Immature natural killer cell (primary cell): ENCODE data around the gene BOD1L1. TPM values are rescaled to one million over a fixed set of nuclear protein-coding genes. Genes with fewer than 3 reads are reported as not detected.

ENCODE experiments used
- DNase-seq, 3 donors: peaks; one replicate each; pipeline ENCODE4 v3.0.0; 2022; ENCODE audit warnings: mixed read lengths in 1 of 3
- H3K27ac Mint-ChIP-seq, 6 donors: one replicate each; pipeline ENCODE4 v1.8.0; 2020; ENCODE audit warnings: mixed read lengths in 6 of 6, mild to moderate bottlenecking in 5 of 6, inconsistent platforms in 4 of 6, moderate library complexity in 3 of 6
- H3K27me3 Mint-ChIP-seq, 3 donors: one replicate each; pipeline ENCODE4 v1.8.0; 2020 to 2021; ENCODE audit warnings: low read depth in 3 of 3, mild to moderate bottlenecking in 3 of 3, mixed read lengths in 3 of 3, moderate library complexity in 3 of 3, inconsistent platforms in 1 of 3
- H3K36me3 Mint-ChIP-seq, 3 donors: one replicate each; pipeline ENCODE4 v1.8.0; 2020; ENCODE audit warnings: mixed read lengths in 3 of 3, inconsistent platforms in 2 of 3, mild to moderate bottlenecking in 2 of 3
- H3K4me1 Mint-ChIP-seq, 2 donors: one replicate each; pipeline ENCODE4 v1.8.0; 2020; ENCODE audit warnings: inconsistent platforms in 2 of 2, mild to moderate bottlenecking in 2 of 2, mixed read lengths in 2 of 2, moderate library complexity in 1 of 2
- H3K4me3 Mint-ChIP-seq, 5 donors: one replicate each; pipeline ENCODE4 v1.8.0; 2020; ENCODE audit warnings: mild to moderate bottlenecking in 5 of 5, mixed read lengths in 5 of 5, inconsistent platforms in 3 of 5, moderate library complexity in 3 of 5
- H3K9me3 Mint-ChIP-seq, 6 donors: one replicate each; pipeline ENCODE4 v1.8.0; 2020; ENCODE audit warnings: mild to moderate bottlenecking in 6 of 6, mixed read lengths in 6 of 6, inconsistent platforms in 4 of 6, moderate library complexity in 3 of 6
- polyA plus RNA-seq, 3 donors: library from polyadenylated mRNA; unstranded; fragments of 300-500 nt; fragmentation: Illumina TruSeq; gene quantifications; one replicate each; pipeline ENCODE4 v1.2.3, GENCODE V29; 2021

BOD1L1 gene
- polyA plus RNA-seq, 3 donors from 2014 or later: 0.63 to 6.3 (median 1.9) TPM

GRCh38 chr4:13611283-13611842 is 16.2 kb downstream of the BOD1L1 start:
- DNase-seq: no peak

GRCh38 chr4:13605330-13605729 is 22.2 kb downstream of the BOD1L1 start:
- Mint-ChIP-seq H3K27me3 (peaks cover 0 to 6% (median 0%) of the 10 kb centered on the region in 3 donors), H3K36me3 (peaks cover 54 to 75% (median 66%) of the 10 kb centered on the region in 3 donors), H3K27ac (no peak overlapping the region), H3K4me1 (peaks cover 0 to 4% of the 10 kb centered on the region in 2 donors), H3K4me3 (no peak overlapping the region), H3K9me3 (no peaks in the 10 kb centered on the region)
- no peak for DNase-seq

More at GRCh38 chr4:13611283-13611842, 16.2 kb downstream of the BOD1L1 start:
- no peak overlapping the region for H3K27ac Mint-ChIP-seq
- H3K27me3 Mint-ChIP-seq: peaks cover 0 to 2% (median 0%) of the 10 kb centered on the region in 3 donors
- peaks cover 43 to 69% (median 52%) of the 10 kb centered on the region in 3 donors for H3K36me3 Mint-ChIP-seq
- H3K4me1 Mint-ChIP-seq: peaks cover 24% of the 10 kb centered on the region in 2 donors
- H3K9me3 Mint-ChIP-seq: no peaks in the 10 kb centered on the region
- H3K4me3 Mint-ChIP-seq: no peak overlapping the region

GRCh38 chr4:13601848-13602247 is 25.7 kb downstream of the BOD1L1 start:
- Mint-ChIP-seq H3K4me3 (no peak overlapping the region), H3K27me3 (peaks cover 0 to 3% (median 0%) of the 10 kb centered on the region in 3 donors), H3K36me3 (peaks cover 41 to 62% (median 51%) of the 10 kb centered on the region in 3 donors), H3K27ac (peak overlapping the region in 1 of 6 donors; percentile 60), H3K9me3 (no peaks in the 10 kb centered on the region), H3K4me1 (peaks cover 0 to 4% of the 10 kb centered on the region in 2 donors)
- DNase-seq: no peak

GRCh38 chr4:13601048-13601447 is 26.5 kb downstream of the BOD1L1 start:
- no peak overlapping the region for H3K4me3 Mint-ChIP-seq
- peaks cover 0 to 3% (median 0%) of the 10 kb centered on the region in 3 donors for H3K27me3 Mint-ChIP-seq
- H3K4me1 Mint-ChIP-seq: peaks cover 0 to 4% of the 10 kb centered on the region in 2 donors
- H3K27ac Mint-ChIP-seq: peak overlapping the region in 1 of 6 donors; percentile 55
- H3K9me3 Mint-ChIP-seq: no peaks in the 10 kb centered on the region
- H3K36me3 Mint-ChIP-seq: peaks cover 46 to 64% (median 48%) of the 10 kb centered on the region in 3 donors
- no peak for DNase-seq

GRCh38 chr4:13599159-13599558 is 28.4 kb downstream of the BOD1L1 start:
- no peak for DNase-seq
- Mint-ChIP-seq H3K27me3 (peaks cover 0 to 3% (median 0%) of the 10 kb centered on the region in 3 donors), H3K9me3 (no peaks in the 10 kb centered on the region), H3K27ac (no peak overlapping the region), H3K4me3 (no peak overlapping the region), H3K36me3 (peaks cover 43 to 67% (median 44%) of the 10 kb centered on the region in 3 donors), H3K4me1 (peaks cover 0 to 4% of the 10 kb centered on the region in 2 donors)

GRCh38 chr4:13597604-13598003 is 29.9 kb downstream of the BOD1L1 start:
- Mint-ChIP-seq H3K27me3 (peaks cover 0 to 3% (median 0%) of the 10 kb centered on the region in 3 donors), H3K27ac (no peak overlapping the region), H3K4me1 (peaks cover 0 to 4% of the 10 kb centered on the region in 2 donors), H3K9me3 (no peaks in the 10 kb centered on the region), H3K4me3 (no peak overlapping the region), H3K36me3 (peaks cover 32 to 60% (median 37%) of the 10 kb centered on the region in 3 donors)
- no peak for DNase-seq

- H3K4me1 Mint-ChIP-seq: peaks cover 0 to 4% of the 10 kb centered on the region in 2 donors
- peaks cover 30 to 56% (median 35%) of the 10 kb centered on the region in 3 donors for H3K36me3 Mint-ChIP-seq
- H3K27me3 Mint-ChIP-seq: peaks cover 0 to 3% (median 0%) of the 10 kb centered on the region in 3 donors
- DNase-seq: no peak
- H3K27ac Mint-ChIP-seq: no peak overlapping the region
- H3K4me3 Mint-ChIP-seq: no peak overlapping the region
- H3K9me3 Mint-ChIP-seq: no peaks in the 10 kb centered on the region
Measured at GRCh38 chr4:13597141-13597540, 30.4 kb downstream of the BOD1L1 start.

- no peak for DNase-seq
- Mint-ChIP-seq H3K9me3 (no peaks in the 10 kb centered on the region), H3K27me3 (no peaks in the 10 kb centered on the region), H3K36me3 (peaks cover 32 to 56% (median 34%) of the 10 kb centered on the region in 3 donors), H3K4me1 (no peaks in the 10 kb centered on the region), H3K27ac (no peak overlapping the region), H3K4me3 (no peak overlapping the region)
Measured at GRCh38 chr4:13592220-13592619, 35.3 kb downstream of the BOD1L1 start.

GRCh38 chr4:13590766-13591165 is 36.8 kb downstream of the BOD1L1 start:
- no peaks in the 10 kb centered on the region for H3K9me3 Mint-ChIP-seq

GRCh38 chr4:13588954-13589353 is 38.6 kb downstream of the BOD1L1 start:
- peaks cover 6 to 8% of the 10 kb centered on the region in 2 donors for H3K4me1 Mint-ChIP-seq
- peaks cover 0 to 2% (median 0%) of the 10 kb centered on the region in 3 donors for H3K27me3 Mint-ChIP-seq
- H3K27ac Mint-ChIP-seq: peak overlapping the region in 1 of 6 donors; percentile 34
- DNase-seq: no peak
- H3K4me3 Mint-ChIP-seq: no peak overlapping the region
- peaks cover 43 to 56% (median 48%) of the 10 kb centered on the region in 3 donors for H3K36me3 Mint-ChIP-seq
- no peaks in the 10 kb centered on the region for H3K9me3 Mint-ChIP-seq

More at GRCh38 chr4:13590766-13591165, 36.8 kb downstream of the BOD1L1 start:
- peaks cover 33 to 54% (median 42%) of the 10 kb centered on the region in 3 donors for H3K36me3 Mint-ChIP-seq
- H3K27ac Mint-ChIP-seq: peak overlapping the region in 1 of 6 donors; percentile 17
- no peak overlapping the region for H3K4me3 Mint-ChIP-seq
- H3K27me3 Mint-ChIP-seq: peaks cover 0 to under 1% (median 0%) of the 10 kb centered on the region in 3 donors
- no peak for DNase-seq
- no peaks in the 10 kb centered on the region for H3K4me1 Mint-ChIP-seq

- Mint-ChIP-seq H3K9me3 (no peaks in the 10 kb centered on the region), H3K27ac (peak overlapping the region in 1 of 6 donors; percentile 8), H3K4me1 (peaks cover 10 to 14% of the 10 kb centered on the region in 2 donors), H3K36me3 (peaks cover 44 to 70% (median 55%) of the 10 kb centered on the region in 3 donors), H3K4me3 (no peak overlapping the region), H3K27me3 (peaks cover 0 to 2% (median 2%) of the 10 kb centered on the region in 3 donors)
- DNase-seq: no peak
Measured at GRCh38 chr4:13584481-13584880, 43.0 kb downstream of the BOD1L1 start.

- Mint-ChIP-seq H3K27me3 (peaks cover 0 to 2% (median 0%) of the 10 kb centered on the region in 3 donors), H3K27ac (no peak overlapping the region), H3K4me1 (peaks cover 10 to 14% of the 10 kb centered on the region in 2 donors), H3K36me3 (peaks cover 28 to 60% (median 48%) of the 10 kb centered on the region in 3 donors), H3K4me3 (no peak overlapping the region), H3K9me3 (no peaks in the 10 kb centered on the region)
- no peak for DNase-seq
Measured at GRCh38 chr4:13580036-13580435, 47.5 kb downstream of the BOD1L1 start.

- Mint-ChIP-seq H3K36me3 (peaks cover 27 to 61% (median 47%) of the 10 kb centered on the region in 3 donors), H3K4me1 (no peaks in the 10 kb centered on the region), H3K4me3 (no peak overlapping the region), H3K9me3 (no peaks in the 10 kb centered on the region), H3K27me3 (peaks cover 0 to 2% (median under 1%) of the 10 kb centered on the region in 3 donors), H3K27ac (no peak overlapping the region)
- DNase-seq: no peak
Measured at GRCh38 chr4:13577660-13578059, 49.9 kb downstream of the BOD1L1 start.

- no peak overlapping the region for H3K27ac Mint-ChIP-seq
- H3K27me3 Mint-ChIP-seq: peaks cover 0 to 2% (median 0%) of the 10 kb centered on the region in 3 donors
- no peaks in the 10 kb centered on the region for H3K9me3 Mint-ChIP-seq
- no peak for DNase-seq
- H3K36me3 Mint-ChIP-seq: peaks cover 48 to 53% (median 52%) of the 10 kb centered on the region in 3 donors
- H3K4me1 Mint-ChIP-seq: no peaks in the 10 kb centered on the region
- H3K4me3 Mint-ChIP-seq: no peak overlapping the region
Measured at GRCh38 chr4:13570916-13571315, 56.6 kb downstream of the BOD1L1 start.
